Gastrocnemius medialis (tissue), 4 donors: Measurements from ENCODE around the gene LAX1.

ENCODE experiments used
- POLR2A ChIP-seq, 2 donors: fragments of 450-650 bp; IDR thresholded peaks; one replicate each; pipeline ENCODE4 v1.6.1; 2017; ENCODE audit warnings: antibody characterized with exemption in 2 of 2, mild to moderate bottlenecking in 2 of 2, moderate library complexity in 2 of 2
- TF ChIP-seq, protein P1 (sequence below), 5 experiments: fragments of 450-650 bp in 3 of 5; fragments of 200-600 bp in 2 of 5; sonication (generic) in 2 of 5; IDR thresholded peaks in 4 of 5; conservative IDR thresholded peaks in 1 of 5; 1 replicate in 4 of 5; 2 replicates in 1 of 5; pipeline ENCODE4 v1.5.1; 2016 to 2019; ENCODE audit warnings: antibody characterized with exemption in 5 of 5, mild to moderate bottlenecking in 3 of 5, moderate library complexity in 3 of 5

DNA sequence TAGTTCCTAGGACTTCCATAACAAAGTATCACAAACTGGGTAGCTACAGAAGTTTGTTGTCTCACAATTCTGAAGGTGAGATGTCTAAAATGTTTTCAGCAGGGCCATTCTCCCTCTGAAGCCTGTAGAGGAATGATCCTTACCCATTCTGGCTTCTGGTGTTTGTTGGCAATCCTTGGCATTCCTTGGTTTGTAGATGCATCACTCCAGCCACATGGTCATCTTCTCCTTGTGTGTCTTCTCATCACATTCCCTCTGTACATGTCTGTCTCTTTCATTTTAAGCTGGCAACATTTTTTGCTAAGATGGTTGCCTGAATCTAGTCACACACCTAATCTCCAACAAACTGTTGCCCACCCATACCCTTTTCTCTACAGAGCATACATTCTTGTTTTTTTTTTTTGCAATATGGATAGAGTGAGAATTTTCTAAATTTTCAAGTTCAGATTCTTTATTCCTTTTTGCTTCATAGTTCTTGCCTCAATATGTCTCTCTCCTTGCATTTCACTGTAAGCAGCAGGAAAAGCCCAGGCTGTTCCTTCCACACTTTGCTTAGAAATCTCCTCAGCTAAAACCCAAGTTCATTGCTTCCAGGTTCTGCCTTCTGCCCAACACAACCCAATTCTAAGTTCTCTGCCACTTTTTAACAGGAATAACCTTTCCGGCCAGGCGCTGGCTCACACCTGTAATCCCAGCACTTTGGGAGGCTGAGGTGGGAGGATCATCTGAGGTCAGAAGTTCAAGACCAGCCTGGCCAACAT, 48.8 kb downstream of the LAX1 start:
- TF ChIP-seq, protein P1, sequence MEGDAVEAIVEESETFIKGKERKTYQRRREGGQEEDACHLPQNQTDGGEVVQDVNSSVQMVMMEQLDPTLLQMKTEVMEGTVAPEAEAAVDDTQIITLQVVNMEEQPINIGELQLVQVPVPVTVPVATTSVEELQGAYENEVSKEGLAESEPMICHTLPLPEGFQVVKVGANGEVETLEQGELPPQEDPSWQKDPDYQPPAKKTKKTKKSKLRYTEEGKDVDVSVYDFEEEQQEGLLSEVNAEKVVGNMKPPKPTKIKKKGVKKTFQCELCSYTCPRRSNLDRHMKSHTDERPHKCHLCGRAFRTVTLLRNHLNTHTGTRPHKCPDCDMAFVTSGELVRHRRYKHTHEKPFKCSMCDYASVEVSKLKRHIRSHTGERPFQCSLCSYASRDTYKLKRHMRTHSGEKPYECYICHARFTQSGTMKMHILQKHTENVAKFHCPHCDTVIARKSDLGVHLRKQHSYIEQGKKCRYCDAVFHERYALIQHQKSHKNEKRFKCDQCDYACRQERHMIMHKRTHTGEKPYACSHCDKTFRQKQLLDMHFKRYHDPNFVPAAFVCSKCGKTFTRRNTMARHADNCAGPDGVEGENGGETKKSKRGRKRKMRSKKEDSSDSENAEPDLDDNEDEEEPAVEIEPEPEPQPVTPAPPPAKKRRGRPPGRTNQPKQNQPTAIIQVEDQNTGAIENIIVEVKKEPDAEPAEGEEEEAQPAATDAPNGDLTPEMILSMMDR (IDR thresholded peaks at IDR 0.05 in 4 of 5, conservative IDR thresholded peaks at IDR 0.05 in 1 of 5): no peak
- no peak for TF ChIP-seq POLR2A (IDR thresholded peaks at IDR 0.05)
